Fibroblast of lung (primary cell): ENCODE measurements around the gene VEPH1.

Experiments
- CTCF ChIP-seq, 2 donors: IDR thresholded peaks in 1 of 2; conservative IDR thresholded peaks in 1 of 2; 1 replicate in 1 of 2; 2 replicates in 1 of 2; pipeline ENCODE4 v1.5.1; 2011 to 2012; ENCODE audit warnings: low read length in 2 of 2, control low read depth in 1 of 2, inconsistent platforms in 1 of 2, low read depth in 1 of 2, mild to moderate bottlenecking in 1 of 2
- EZH2 ChIP-seq: IDR thresholded peaks from 2 replicates; pipeline ENCODE4 v1.5.1; 2012; ENCODE audit warnings: low read length, control low read depth, mild to moderate bottlenecking; ENCODE audit errors: missing control alignments

GRCh38 chr3:157423337-157423736 is 79.9 kb downstream of the VEPH1 start:
- TF ChIP-seq CTCF (conservative IDR thresholded peaks at IDR 0.05 in 1 of 2, IDR thresholded peaks at IDR 0.05 in 1 of 2; ENCODE audit: low read depth in 1 of 2, low read length in 2 of 2): no peak
- TF ChIP-seq EZH2: no peak
